ENCODE measurements around the gene NPAS3. TPM values are rescaled to one million over a fixed set of nuclear protein-coding genes. Genes with fewer than 3 reads are reported as not detected.
A peak's percentile ranks its signal among the peaks of the same experiment; 100 is the strongest.

The NPAS3 gene
- total and polyA plus RNA-seq, 2 of the 8 experiments (the other 6 are each of a cell fraction or from before 2014, with no cell fraction given): 0.11 to 0.60 TPM

GRCh38 chr14:32934881-32935633 is 3.6 kb upstream of the NPAS3 start:
- Histone ChIP-seq H3K4me2 (ENCODE audit: insufficient read depth in 1 of 2, low read depth in 2 of 2, low read length in 2 of 2) (peak overlapping the region; percentile 78 to 98), H3K4me1 (replicated peaks in 1 of 4; ENCODE audit: control insufficient read depth in 3 of 4, insufficient read depth in 4 of 4, low read length in 3 of 4) (peaks cover 3 to 27% (median 11%) of the 10 kb centered on the region in 4 experiments), H2AK5ac (ENCODE audit: low read depth, low read length) (no peak overlapping the region), H2BK20ac (ENCODE audit: low read length) (0 out of 2 replicates have a peak overlapping the region, but pooled peaks have one; percentile 48), H2BK12ac (ENCODE audit: low read depth, low read length) (0 out of 2 replicates have a peak overlapping the region, but pooled peaks have one; percentile 46), H3K79me1 (ENCODE audit: low read depth, low read length) (no peaks in the 10 kb centered on the region), H3K23ac (ENCODE audit: insufficient read length) (no peak overlapping the region), H2BK15ac (ENCODE audit: low read length) (no peak overlapping the region), H3K4me3 (ENCODE audit: extremely low read depth in 1 of 4, insufficient read depth in 2 of 4, low read depth in 3 of 4, low read length in 4 of 4) (peak overlapping the region; percentile 57 to 82 (median 59)), H3K4ac (replicated peaks; ENCODE audit: insufficient read length, low read depth, low read length) (no peak overlapping the region), H3K56ac (replicated peaks; ENCODE audit: insufficient read length, low read depth, low read length) (no peak overlapping the region), H2BK5ac (ENCODE audit: low read depth, low read length) (no peak overlapping the region), H4K8ac (ENCODE audit: extremely low read depth, insufficient read depth, low read length) (no peak overlapping the region), H2AFZ (ENCODE audit: low read length) (peak overlapping the region; percentile 49; the same call in 1 of the 2 replicates), H3K9ac (replicated peaks in 1 of 4; ENCODE audit: extremely low read depth in 1 of 4, low read depth in 3 of 4, low read length in 3 of 4) (no peak overlapping the region), H3K14ac (ENCODE audit: insufficient read length) (no peak overlapping the region), H3K9me3 (ENCODE audit: insufficient read depth in 2 of 2, low read depth in 1 of 2, low read length in 1 of 2) (no peaks in the 10 kb centered on the region), H3K27ac (ENCODE audit: low read depth, low read length) (no peak overlapping the region), H2BK120ac (replicated peaks; ENCODE audit: low read depth, low read length) (no peak overlapping the region), H3K23me2 (ENCODE audit: low read depth, low read length) (peaks cover 37% of the 10 kb centered on the region), H3K36me3 (ENCODE audit: control insufficient read depth in 2 of 4, insufficient read depth in 4 of 4, low read length in 3 of 4) (no peaks in the 10 kb centered on the region), H4K20me1 (replicated peaks in 1 of 2; ENCODE audit: control insufficient read depth in 1 of 2, insufficient read depth in 2 of 2, low read length in 2 of 2) (peaks cover 0 to 4% of the 10 kb centered on the region in 2 experiments), H3K18ac (ENCODE audit: extremely low read depth, low read length) (no peak overlapping the region), H3K79me2 (ENCODE audit: control insufficient read depth in 1 of 2, insufficient read depth in 2 of 2, low read length in 2 of 2) (no peaks in the 10 kb centered on the region), H4K5ac (ENCODE audit: insufficient read length, low read depth, low read length) (no peak overlapping the region), H4K91ac (replicated peaks; ENCODE audit: insufficient read length, low read length) (no peak overlapping the region), H3K27me3 (replicated peaks in 1 of 4; ENCODE audit: control insufficient read depth in 3 of 4, extremely low read depth in 1 of 4, insufficient read depth in 3 of 4, low read length in 3 of 4) (peaks cover 11 to 73% (median 58%) of the 10 kb centered on the region in 4 experiments)
- ChIA-PET POLR2A (ENCODE audit: partially characterized antibody) (interaction anchor here (1.1 to 1.2 kb wide), 2 partner anchors 11 to 38 kb away, joined by 3 read pairs; no protein-coding TSS in a partner anchor), CTCF (ENCODE audit: partially characterized antibody) (interaction anchor here (0.6 to 0.7 kb wide), 2 partner anchors 64 to 222 kb away, joined by 3 read pairs; no protein-coding TSS in a partner anchor)
- 2% methylated on average over 39 of the region's 42 CpGs; no CpG with 5 or more reads in 1 of the 2 experiments for WGBS, 2 experiments (ENCODE audit: extremely low coverage in 1 of 2, insufficient coverage in 1 of 2, insufficient read length in 1 of 2, insufficient replicate concordance in 2 of 2, low coverage in 1 of 2, low lambda C conversion rate in 2 of 2, missing lambda C conversion rate in 1 of 2)
- TF ChIP-seq EZH2 (IDR thresholded peaks at IDR 0.05; ENCODE audit: low read depth, low read length, severe bottlenecking): peak; percentile 21
- TF ChIP-seq RNF2 (IDR thresholded peaks at IDR 0.05; ENCODE audit: borderline replicate concordance, low read depth, low read length, missing control alignments, poor library complexity, severe bottlenecking): peak; percentile 40
- TF ChIP-seq POLR2AphosphoS5 (IDR thresholded peaks at IDR 0.05; ENCODE audit: low read depth, low read length): no peak
- peak; percentile 71 for TF ChIP-seq SUZ12 (IDR thresholded peaks at IDR 0.05; ENCODE audit: low read length)
- DNase-seq (ENCODE audit: low read depth in 1 of 2, low spot score in 2 of 2) (peak in 1 of 2 experiments; percentile 62), FAIRE-seq (peak; percentile 7)

Measured in H1 (cell line).